ENCODE measurements around the gene TH.
"Not testable (repeated sequence)": the region's sequence is repeated elsewhere in the genome, so short reads cannot be mapped to it uniquely, and the experiment has no call there.

TH gene

GRCh38 chr11:2194877-2195755, 23.5 kb upstream of the TH start:
- no peak for DNase-seq

GRCh38 chr11:2193888-2194595, 22.4 kb upstream of the TH start:
- DNase-seq, result not testable (repeated sequence)

GRCh38 chr11:2193099-2193887, 21.7 kb upstream of the TH start:
- DNase-seq, result no peak

GRCh38 chr11:2192435-2192834, 20.8 kb upstream of the TH start:
- no peak for DNase-seq

GRCh38 chr11:2191883-2192282, 20.3 kb upstream of the TH start:
- no peak for DNase-seq

GRCh38 chr11:2190657-2191471, 19.2 kb upstream of the TH start:
- DNase-seq, result no peak

- DNase-seq, result no peak
Measured at GRCh38 chr11:2189938-2190656, 18.5 kb upstream of the TH start.

GRCh38 chr11:2188745-2189144, 17.1 kb upstream of the TH start:
- DNase-seq, result no peak

GRCh38 chr11:2187280-2187707, 15.7 kb upstream of the TH start:
- DNase-seq, result no peak

GRCh38 chr11:2186669-2187279, 15.2 kb upstream of the TH start:
- no peak for DNase-seq

- no peak for DNase-seq
Measured at GRCh38 chr11:2185324-2186085, 13.9 kb upstream of the TH start.

GRCh38 chr11:2182692-2183474, 11.3 kb upstream of the TH start:
- no peak for DNase-seq

GRCh38 chr11:2182075-2182474, 10.5 kb upstream of the TH start:
- no peak for DNase-seq

- DNase-seq, result no peak
Measured at GRCh38 chr11:2180789-2181370, 9.3 kb upstream of the TH start.

- no peak for DNase-seq
Measured at GRCh38 chr11:2180347-2180746, 8.7 kb upstream of the TH start.

- DNase-seq, result no peak
Measured at GRCh38 chr11:2179516-2179915, 7.9 kb upstream of the TH start.

GRCh38 chr11:2178906-2179494, 7.4 kb upstream of the TH start:
- no peak for DNase-seq

GRCh38 chr11:2178055-2178773, 6.6 kb upstream of the TH start:
- not testable (repeated sequence) for DNase-seq

Data from NCI-H187 (cell line).